HG03439 (cell line): ENCODE data around the gene CHCHD10.
"Not testable (repeated sequence)": the region's sequence is repeated elsewhere in the genome, so short reads cannot be mapped to it uniquely, and the experiment has no call there.

Source experiments
- ATAC-seq: cut with Tn5 transposase; IDR thresholded peaks from one replicate; pipeline ENCODE4 v1.9.1; 2021; ENCODE audit warnings: mild to moderate bottlenecking, moderate library complexity; ENCODE audit not compliant: unreplicated experiment

CHCHD10 gene

GRCh38 chr22:23751441-23751996 lies 16.3 kb downstream of the CHCHD10 start:
- ATAC-seq = peak; percentile 28

- ATAC-seq = peak; percentile 81
Observed at GRCh38 chr22:23750714-23751440, 16.9 kb downstream of the CHCHD10 start, which contains the start of gene ZNF70. Gene ZNF70, minus strand, starts transcription at chr22:23751112. Its CDS starts 5,972 bp downstream, at chr22:23745140.

GRCh38 chr22:23750367-23750713 lies 17.4 kb downstream of the CHCHD10 start:
- no peak for ATAC-seq

GRCh38 chr22:23749841-23750301 lies 17.9 kb downstream of the CHCHD10 start:
- no peak for ATAC-seq

GRCh38 chr22:23745791-23746190 lies 22.0 kb downstream of the CHCHD10 start:
- ATAC-seq = no peak

GRCh38 chr22:23744485-23744884 lies 23.3 kb downstream of the CHCHD10 start:
- no peak for ATAC-seq

- no peak for ATAC-seq
Observed at GRCh38 chr22:23744001-23744400, 23.8 kb downstream of the CHCHD10 start.

GRCh38 chr22:23743303-23743705 lies 24.5 kb downstream of the CHCHD10 start:
- ATAC-seq = no peak

GRCh38 chr22:23742505-23743264 lies 25.1 kb downstream of the CHCHD10 start:
- ATAC-seq = no peak

- ATAC-seq = no peak
Observed at GRCh38 chr22:23737696-23738095, 30.1 kb downstream of the CHCHD10 start.

- ATAC-seq = not testable (repeated sequence)
Observed at GRCh38 chr22:23728108-23728507, 39.7 kb downstream of the CHCHD10 start.

- ATAC-seq = no peak
Observed at GRCh38 chr22:23722724-23723123, 45.0 kb downstream of the CHCHD10 start.

- ATAC-seq = no peak
Observed at GRCh38 chr22:23722160-23722559, 45.6 kb downstream of the CHCHD10 start.

- no peak for ATAC-seq
Observed at GRCh38 chr22:23720855-23721254, 46.9 kb downstream of the CHCHD10 start.

GRCh38 chr22:23718371-23719165 lies 49.2 kb downstream of the CHCHD10 start:
- no peak for ATAC-seq

- peak; percentile 66 for ATAC-seq
Observed at GRCh38 chr22:23716811-23717801, 50.7 kb downstream of the CHCHD10 start.
